ENCODE measurements around the gene HOXB13. TPM values are rescaled to one million over a fixed set of nuclear protein-coding genes. Genes with fewer than 3 reads are reported as not detected.

HOXB13 gene
- total RNA-seq (not detected), polyA plus RNA-seq (under 1 TPM in 1 of 3 donors, not detected in 2; 0.02 TPM)
- long read RNA-seq, donor 1, result 0 reads
- long read RNA-seq, donor 2, result 0 reads

- peaks cover 9 to 60% (median 39%) of the 10 kb centered on the region in 6 donors for H3K4me1 ChIP-seq
- no peak within 1 kb of the TSS for H3K27ac ChIP-seq
- TF ChIP-seq POLR2AphosphoS5 (IDR thresholded peaks at IDR 0.05), result no peak
- no peak for TF ChIP-seq CTCF (IDR thresholded peaks at IDR 0.05 in 8 of 11, conservative IDR thresholded peaks at IDR 0.05 in 3 of 11)
- H3K4me3 ChIP-seq, result peak within 1 kb of the TSS in 4 of 8 donors; percentile 7 to 52 (median 14)
- H3K36me3 ChIP-seq, result no peaks in the 10 kb centered on the region
- intact Hi-C loops (cut with DNase I; ENCODE audit: low total_unique reads), result loop anchor here (10.0 kb wide), 2 partner anchors 146 to 874 kb away; partner anchors contain the start of gene SP6
- H3K9me3 ChIP-seq, result no peaks in the 10 kb centered on the region
- no peak for DNase-seq
- peaks cover 21 to 100% (median 99%) of the 10 kb centered on the region in 7 donors for H3K27me3 ChIP-seq (replicated peaks in 1 of 7)
- 4 to 8% (median 6%) methylated on average over 40 to 55 of the region's 55 CpGs for WGBS, 5 donors
These were observed at the start of gene HOXB13 for GRCh38 chr17:48728232-48729231. HOXB13 (minus strand) TSS chr17:48728750; CDS start chr17:48728593, 157 bp downstream.

GRCh38 chr17:48776602-48777001 lies 48.1 kb upstream of the HOXB13 start:
- no peak for DNase-seq
- Histone ChIP-seq H3K4me1 (no peaks in the 10 kb centered on the region), H3K4me3 (no peak overlapping the region), H3K9me3 (peaks cover 0 to 5% (median 0%) of the 10 kb centered on the region in 8 donors), H3K27me3 (replicated peaks in 1 of 7) (peaks cover 0 to 49% (median 4%) of the 10 kb centered on the region in 7 donors), H3K36me3 (no peaks in the 10 kb centered on the region), H3K27ac (no peak overlapping the region)
- intact Hi-C loops (cut with DNase I; ENCODE audit: low total_unique reads), result no loop called here
- TF ChIP-seq POLR2A (IDR thresholded peaks at IDR 0.05) (no peak), POLR2AphosphoS5 (IDR thresholded peaks at IDR 0.05) (no peak), CTCF (IDR thresholded peaks at IDR 0.05 in 8 of 11, conservative IDR thresholded peaks at IDR 0.05 in 3 of 11) (no peak)

DNA sequence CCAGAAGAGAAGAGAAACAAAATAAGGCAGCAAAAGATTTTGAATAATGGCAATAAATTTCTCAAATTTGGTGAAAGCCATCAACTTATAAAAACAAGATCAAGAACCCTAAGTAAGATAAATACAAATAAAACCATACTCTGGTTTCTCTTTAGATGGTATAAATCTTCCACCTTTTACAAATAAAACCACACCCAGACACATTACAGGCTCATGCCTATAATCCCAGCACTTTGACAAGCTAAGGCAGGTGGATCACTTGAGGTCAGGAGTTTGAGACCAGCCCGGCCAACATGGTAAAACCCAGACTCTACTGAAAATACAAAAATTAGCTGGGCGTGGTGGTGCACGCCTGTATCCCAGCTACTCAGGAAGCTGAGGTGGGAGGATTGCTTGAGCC lies 44.7 kb upstream of the HOXB13 start:
- Histone ChIP-seq H3K4me1 (no peaks in the 10 kb centered on the region), H3K4me3 (no peak overlapping the region), H3K27me3 (replicated peaks in 1 of 7) (peaks cover 0 to 77% (median 14%) of the 10 kb centered on the region in 7 donors), H3K9me3 (peaks cover 0 to 5% (median 0%) of the 10 kb centered on the region in 8 donors), H3K36me3 (no peaks in the 10 kb centered on the region), H3K27ac (no peak overlapping the region)
- intact Hi-C loops (cut with DNase I; ENCODE audit: low total_unique reads), result no loop called here
- TF ChIP-seq CTCF (IDR thresholded peaks at IDR 0.05 in 8 of 11, conservative IDR thresholded peaks at IDR 0.05 in 3 of 11) (no peak), POLR2A (IDR thresholded peaks at IDR 0.05) (no peak), POLR2AphosphoS5 (IDR thresholded peaks at IDR 0.05) (no peak)
- WGBS, 5 donors, result 72 to 86% (median 74%) methylated on average over 3 of the region's 3 CpGs
- DNase-seq, result no peak

GRCh38 chr17:48770954-48771353 lies 42.4 kb upstream of the HOXB13 start:
- TF ChIP-seq POLR2AphosphoS5 (IDR thresholded peaks at IDR 0.05) (no peak), POLR2A (IDR thresholded peaks at IDR 0.05) (no peak), CTCF (IDR thresholded peaks at IDR 0.05 in 8 of 11, conservative IDR thresholded peaks at IDR 0.05 in 3 of 11) (no peak)
- intact Hi-C loops (cut with DNase I; ENCODE audit: low total_unique reads), result no loop called here
- 32 to 58% (median 44%) methylated on average over 3 of the region's 3 CpGs for WGBS, 5 donors
- Histone ChIP-seq H3K36me3 (no peaks in the 10 kb centered on the region), H3K4me1 (no peaks in the 10 kb centered on the region), H3K27me3 (replicated peaks in 1 of 7) (peaks cover 0 to 76% (median 14%) of the 10 kb centered on the region in 7 donors), H3K9me3 (peaks cover 0 to 3% (median 0%) of the 10 kb centered on the region in 8 donors), H3K4me3 (no peak overlapping the region), H3K27ac (no peak overlapping the region)
- DNase-seq, result no peak
